OCI-LY3 (cell line): ENCODE results near the gene NDUFB2.

Source experiments
- CTCF ChIP-seq: fragments of 200-600, 300-600 bp; sonication (generic); IDR thresholded peaks from 2 replicates; pipeline ENCODE4 v1.5.1; 2014; ENCODE audit warnings: antibody characterized with exemption, low read length, low read depth
- EZH2phosphoT487 ChIP-seq: fragments of 200-600 bp; shearing (Covaris generic); IDR thresholded peaks from 2 replicates; pipeline ENCODE4 v1.6.1; 2018; ENCODE audit warnings: antibody characterized with exemption, mixed run types, low read depth

GRCh38 chr7:140697447-140698143 lies 1.1 kb downstream of the NDUFB2 start:
- no peak for TF ChIP-seq CTCF
- TF ChIP-seq EZH2phosphoT487 = no peak
